GM18517 (cell line): ENCODE data around the gene PAXIP1.
A peak's percentile ranks its signal among the peaks of the same experiment; 100 is the strongest.

Experiments used
- ATAC-seq: cut with Tn5 transposase; IDR thresholded peaks from one replicate; pipeline ENCODE4 v1.9.1; 2021; ENCODE audit warnings: mild to moderate bottlenecking, moderate library complexity; ENCODE audit not compliant: unreplicated experiment

Gene PAXIP1

GRCh38 chr7:154913638-154914307, 89.2 kb downstream of the PAXIP1 start:
- peak; percentile 95 for ATAC-seq

- ATAC-seq, result no peak
These were observed 89.9 kb downstream of the PAXIP1 start for GRCh38 chr7:154912871-154913637.

GRCh38 chr7:154911862-154912455, 91.0 kb downstream of the PAXIP1 start:
- ATAC-seq, result no peak

- ATAC-seq, result no peak
These were observed 91.5 kb downstream of the PAXIP1 start for GRCh38 chr7:154911411-154911810.

- no peak for ATAC-seq
These were observed 91.9 kb downstream of the PAXIP1 start for GRCh38 chr7:154910977-154911376.

GRCh38 chr7:154910125-154910524, 92.8 kb downstream of the PAXIP1 start:
- ATAC-seq, result no peak

GRCh38 chr7:154909241-154910105, 93.5 kb downstream of the PAXIP1 start:
- no peak for ATAC-seq

GRCh38 chr7:154907651-154908620, 95.0 kb downstream of the PAXIP1 start:
- no peak for ATAC-seq

GRCh38 chr7:154906736-154907355, 96.1 kb downstream of the PAXIP1 start:
- ATAC-seq, result no peak

- ATAC-seq, result no peak
These were observed 96.7 kb downstream of the PAXIP1 start for GRCh38 chr7:154906201-154906600.

GRCh38 chr7:154905615-154906014, 97.3 kb downstream of the PAXIP1 start:
- ATAC-seq, result no peak

- no peak for ATAC-seq
These were observed 97.8 kb downstream of the PAXIP1 start for GRCh38 chr7:154905146-154905545.

GRCh38 chr7:154903083-154903731, 99.7 kb downstream of the PAXIP1 start:
- ATAC-seq, result no peak

- no peak for ATAC-seq
These were observed 100.3 kb downstream of the PAXIP1 start for GRCh38 chr7:154902600-154903082.

- ATAC-seq, result no peak
These were observed 103.1 kb downstream of the PAXIP1 start for GRCh38 chr7:154899862-154900261.

- no peak for ATAC-seq
These were observed 103.7 kb downstream of the PAXIP1 start for GRCh38 chr7:154898973-154899855.

- no peak for ATAC-seq
These were observed 106.8 kb downstream of the PAXIP1 start for GRCh38 chr7:154896076-154896475.
